Adrenal gland (tissue), 12 donors: Measurements from ENCODE around the gene ARTN. TPM values are rescaled to one million over a fixed set of nuclear protein-coding genes. Genes with fewer than 3 reads are reported as not detected.
A peak's percentile ranks its signal among the peaks of the same experiment; 100 is the strongest.

ENCODE experiments used
- DNase-seq, 7 donors: peaks; one replicate each; pipeline ENCODE4 v3.0.0-alpha.2; 2019 to 2020
- H3K27ac ChIP-seq, 5 donors: fragments of 200-600 bp; sonication (generic) in 4 of 5; 1 replicate in 3 of 5; 2 replicates in 2 of 5; pipeline versions ENCODE4 v1.5.1 to v1.8.0; 2016 to 2020; ENCODE audit warnings: mild to moderate bottlenecking in 1 of 5
- H3K27me3 ChIP-seq: fragments of 200-600 bp; 2 replicates; pipeline ENCODE4 v1.8.0; 2021
- H3K36me3 ChIP-seq, 2 donors: fragments of 200-600 bp; replicated peaks in 1 of 2; 1 replicate in 1 of 2; 2 replicates in 1 of 2; pipeline versions ENCODE4 v1.5.1 to v1.8.0; 2018 to 2022
- H3K4me1 ChIP-seq, 2 donors: fragments of 200-600 bp; replicated peaks in 1 of 2; 1 replicate in 1 of 2; 2 replicates in 1 of 2; pipeline versions ENCODE4 v1.5.1 to v1.8.0; 2018 to 2021
- H3K4me3 ChIP-seq, 4 donors: fragments of 200-600 bp; sonication (generic) in 3 of 4; one replicate each; pipeline ENCODE4 v1.5.1; 2016 to 2018
- H3K9me3 ChIP-seq, 3 donors: fragments of 200-600 bp; sonication (generic) in 1 of 3; replicated peaks in 1 of 3; 1 replicate in 2 of 3; 2 replicates in 1 of 3; pipeline versions ENCODE4 v1.5.1 to v1.8.0; 2016 to 2021
- CTCF ChIP-seq, 6 experiments: fragments of 450-650 bp in 4 of 6; fragments of 200-600 bp in 2 of 6; sonication (generic) in 1 of 6; IDR thresholded peaks; 1 replicate in 5 of 6; 2 replicates in 1 of 6; pipeline versions ENCODE4 v1.5.1 to v1.8.0; 2016 to 2021; ENCODE audit warnings: antibody characterized with exemption in 6 of 6, mild to moderate bottlenecking in 2 of 6, moderate library complexity in 1 of 6
- POLR2A ChIP-seq, 2 donors: fragments of 450-650 bp; IDR thresholded peaks; one replicate each; pipeline ENCODE4 v1.6.1; 2017; ENCODE audit warnings: antibody characterized with exemption in 2 of 2, mild to moderate bottlenecking in 2 of 2, moderate library complexity in 1 of 2
- WGBS, 4 donors: extraction: QIAGEN DNeasy Blood & Tissue Kit in 2 of 4; methylation state at CpG; one replicate each; pipeline versions ENCODE4 v1.1.5 to v1.1.7; 2013 to 2017; 5-methylcytosine and 5-hydroxymethylcytosine counted together
- intact Hi-C, 2 donors: fragments of 100-400 bp; cut with DNase I; formaldehyde crosslinking; loops; one replicate each; pipeline versions ENCODE4 v1.14.1 to v1.15.0; 2022 to 2023
- polyA plus RNA-seq, 3 donors: library from polyadenylated mRNA; stranded (reverse); fragments of 200-250 nt in 2 of 3; fragments of 350-450 nt in 1 of 3; fragmentation: Illumina TruSeq in 1 of 3; extraction: RNeasy Lipid Tissue Mini Kit (QIAGEN cat#74804) in 1 of 3; gene quantifications; one replicate each; pipeline ENCODE4 v1.2.3, GENCODE V29; 2013 to 2014
- total RNA-seq, 9 donors: library from RNA; depleted of rRNA in 4 of 9; stranded (reverse); fragments of >200 nt in 4 of 9; fragments of 120-200 nt in 1 of 9; fragmentation: NEBNext Ultra II Directional in 1 of 9; extraction: Animal tissue kit (Norgen Biotek cat#: 25700) in 1 of 9; gene quantifications; one replicate each; pipeline versions ENCODE4 v1.1.0 to v1.2.4, GENCODE V29; 2013 to 2023
- donor health status: healthy with polysubstance abuse.
- donor health status: Bipolar disorder and iron deficiency.
- donor health status: DM: yes; HTN: yes; CAD: no.
- donor health status: DM: no; HTN: no; CAD: no.
- donor health status: DM: no; HTN: no; CAD: no.
- donor health status: DM: yes; HTN: yes; CAD: no.

ARTN gene
- total and polyA plus RNA-seq, 12 donors, result 0.23 to 4.9 (median 0.89) TPM; not detected in 1

GRCh38 chr1:43963890-43964289 lies 30.3 kb downstream of the ARTN start:
- no peak for DNase-seq
- WGBS, 4 donors, result 76 to 88% (median 79%) methylated on average over 4 to 5 of the region's 5 CpGs

DNA sequence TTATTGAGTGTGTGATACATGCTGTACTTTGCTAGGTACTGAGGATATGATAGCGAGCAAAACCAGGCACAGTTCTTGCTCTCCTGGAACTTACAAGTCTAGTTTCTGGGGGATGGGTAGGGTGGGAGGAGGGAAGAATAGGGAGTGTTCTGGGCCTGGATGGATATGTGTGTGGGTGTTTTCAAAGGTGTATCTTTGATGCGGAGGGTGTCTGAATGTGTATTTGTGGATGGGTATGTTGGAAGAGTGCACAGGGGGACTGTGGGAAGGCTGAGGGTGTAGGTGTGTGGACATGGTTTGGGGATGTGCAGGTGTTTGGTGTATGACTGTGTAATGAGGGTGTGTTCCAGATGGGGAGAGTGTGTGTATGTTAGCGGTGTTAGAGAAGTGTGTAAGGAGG lies 31.7 kb downstream of the ARTN start:
- intact Hi-C loops, result no loop called here
- no peak for TF ChIP-seq CTCF (IDR thresholded peaks at IDR 0.05)
- WGBS, 4 donors, result 89 to 98% (median 93%) methylated on average over 3 of the region's 3 CpGs
- Histone ChIP-seq H3K36me3 (peaks cover 0 to 31% of the 10 kb centered on the region in 2 donors), H3K27ac (no peak overlapping the region), H3K27me3 (no peaks in the 10 kb centered on the region), H3K4me3 (no peak overlapping the region), H3K9me3 (no peaks in the 10 kb centered on the region), H3K4me1 (peaks cover 2% of the 10 kb centered on the region in 2 donors)
- no peak for DNase-seq

More at GRCh38 chr1:43963890-43964289, 30.3 kb downstream of the ARTN start:
- intact Hi-C loops, result no loop called here
- H3K9me3 ChIP-seq, result no peaks in the 10 kb centered on the region
- peaks cover 0 to 44% of the 10 kb centered on the region in 2 donors for H3K36me3 ChIP-seq
- H3K4me1 ChIP-seq, result no peaks in the 10 kb centered on the region
- H3K4me3 ChIP-seq, result no peak overlapping the region
- H3K27ac ChIP-seq, result no peak overlapping the region
- no peak for TF ChIP-seq CTCF (IDR thresholded peaks at IDR 0.05)
- no peaks in the 10 kb centered on the region for H3K27me3 ChIP-seq

- Histone ChIP-seq H3K9me3 (no peaks in the 10 kb centered on the region), H3K27me3 (no peaks in the 10 kb centered on the region), H3K27ac (no peak overlapping the region), H3K4me3 (no peak overlapping the region), H3K36me3 (peaks cover 0 to 21% of the 10 kb centered on the region in 2 donors), H3K4me1 (peaks cover 10 to 12% of the 10 kb centered on the region in 2 donors)
- 80 to 91% (median 88%) methylated on average over 6 of the region's 6 CpGs for WGBS, 4 donors
- DNase-seq, result peak in 1 of 7 donors; percentile 39
- intact Hi-C loops, result no loop called here
- TF ChIP-seq CTCF (IDR thresholded peaks at IDR 0.05), result no peak
- TF ChIP-seq POLR2A (IDR thresholded peaks at IDR 0.05), result no peak
Measured at GRCh38 chr1:43968348-43968948, 34.8 kb downstream of the ARTN start.

- Histone ChIP-seq H3K4me3 (peak overlapping the region in 1 of 4 donors; percentile 74), H3K27me3 (no peaks in the 10 kb centered on the region), H3K36me3 (peaks cover 0 to 21% of the 10 kb centered on the region in 2 donors), H3K9me3 (no peaks in the 10 kb centered on the region), H3K4me1 (peaks cover 10 to 18% of the 10 kb centered on the region in 2 donors), H3K27ac (no peak overlapping the region)
- 40 to 53% (median 45%) methylated on average over 7 of the region's 7 CpGs for WGBS, 4 donors
- peak in 1 of 6 experiments; percentile 2 for TF ChIP-seq CTCF (IDR thresholded peaks at IDR 0.05)
- TF ChIP-seq POLR2A (IDR thresholded peaks at IDR 0.05), result no peak
- intact Hi-C loops, result no loop called here
- no peak for DNase-seq
Measured at GRCh38 chr1:43969416-43969745, 35.8 kb downstream of the ARTN start.
